Measurements from ENCODE around the gene SMARCAL1. TPM values are rescaled to one million over a fixed set of nuclear protein-coding genes. Genes with fewer than 3 reads are reported as not detected.

SMARCAL1 gene
- total RNA-seq, 4 donors from 2014 or later: 6.3 to 15.8 (median 11.6) TPM

DNA sequence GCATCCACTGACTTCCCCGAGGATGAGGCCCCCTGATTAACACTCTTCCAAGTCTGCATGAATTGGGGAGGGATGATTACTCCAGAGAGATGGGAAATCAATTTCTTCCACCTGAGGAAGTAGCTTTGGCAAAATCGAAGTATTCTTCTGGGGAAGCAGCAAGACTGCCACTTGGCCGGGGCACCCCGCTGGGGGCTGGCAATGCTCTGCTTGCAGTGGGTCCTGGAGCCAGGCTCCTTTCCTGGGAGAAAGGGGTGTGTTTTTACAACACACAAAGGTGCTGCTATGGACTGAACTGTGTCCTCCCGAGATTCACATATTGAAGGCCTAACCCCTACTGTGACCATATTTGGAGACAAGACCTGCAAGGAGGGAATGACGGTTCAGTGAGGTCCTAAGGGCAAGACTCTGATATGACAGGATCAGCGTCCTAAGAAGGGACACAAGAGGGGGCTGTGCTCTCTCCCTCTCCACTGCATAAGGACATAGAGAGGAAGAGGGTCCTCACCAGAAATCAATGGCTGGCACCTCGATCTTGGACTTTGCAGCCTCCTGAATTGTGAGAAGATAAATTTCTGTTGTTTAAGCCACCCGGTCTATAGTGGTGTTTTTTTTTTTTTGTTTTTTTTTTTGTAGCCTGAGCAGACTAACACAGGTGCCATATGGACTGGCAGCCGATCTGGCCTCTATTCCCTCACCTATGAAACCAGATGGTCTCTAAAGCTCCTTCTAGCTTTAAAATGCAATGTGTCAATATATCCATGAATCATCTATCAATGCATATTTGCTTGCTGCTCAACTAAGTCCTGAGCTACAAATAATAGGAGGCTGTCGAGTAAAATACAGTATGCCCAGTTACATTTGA lies 3.6 kb upstream of the SMARCAL1 start:
- WGBS: 75% methylated on average over 9 of the region's 11 CpGs

DNA sequence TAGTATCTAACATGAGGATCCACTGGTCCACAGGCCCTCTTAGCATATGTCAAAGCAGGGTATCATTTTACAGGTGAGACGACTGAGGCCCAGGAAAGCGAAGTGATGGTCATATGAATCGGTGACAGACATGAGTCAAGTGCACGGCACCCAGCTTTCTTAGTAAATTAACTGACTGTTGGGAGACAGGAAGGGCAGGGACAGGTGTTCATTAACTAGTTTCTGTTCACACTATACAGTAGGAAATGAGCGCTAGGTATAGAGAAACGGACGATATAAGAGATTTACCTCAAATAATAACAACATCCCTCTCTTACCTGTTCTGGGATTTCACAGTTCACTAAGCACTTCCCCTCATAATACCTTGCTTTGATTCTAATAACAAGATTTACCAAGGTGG lies 1.7 kb upstream of the SMARCAL1 start:
- intact Hi-C loops (cut with DNase I): no loop called here
- Histone ChIP-seq H3K4me1 (peaks cover 0 to 14% (median 10%) of the 10 kb centered on the region in 4 donors), H3K27me3 (peaks cover 0 to 17% (median 0%) of the 10 kb centered on the region in 4 donors), H3K36me3 (peaks cover 1 to 11% (median 9%) of the 10 kb centered on the region in 4 donors), H3K27ac (replicated peaks in 1 of 4) (no peak overlapping the region), H3K4me3 (no peak overlapping the region), H3K9me3 (no peaks in the 10 kb centered on the region)
- TF ChIP-seq, protein P1, sequence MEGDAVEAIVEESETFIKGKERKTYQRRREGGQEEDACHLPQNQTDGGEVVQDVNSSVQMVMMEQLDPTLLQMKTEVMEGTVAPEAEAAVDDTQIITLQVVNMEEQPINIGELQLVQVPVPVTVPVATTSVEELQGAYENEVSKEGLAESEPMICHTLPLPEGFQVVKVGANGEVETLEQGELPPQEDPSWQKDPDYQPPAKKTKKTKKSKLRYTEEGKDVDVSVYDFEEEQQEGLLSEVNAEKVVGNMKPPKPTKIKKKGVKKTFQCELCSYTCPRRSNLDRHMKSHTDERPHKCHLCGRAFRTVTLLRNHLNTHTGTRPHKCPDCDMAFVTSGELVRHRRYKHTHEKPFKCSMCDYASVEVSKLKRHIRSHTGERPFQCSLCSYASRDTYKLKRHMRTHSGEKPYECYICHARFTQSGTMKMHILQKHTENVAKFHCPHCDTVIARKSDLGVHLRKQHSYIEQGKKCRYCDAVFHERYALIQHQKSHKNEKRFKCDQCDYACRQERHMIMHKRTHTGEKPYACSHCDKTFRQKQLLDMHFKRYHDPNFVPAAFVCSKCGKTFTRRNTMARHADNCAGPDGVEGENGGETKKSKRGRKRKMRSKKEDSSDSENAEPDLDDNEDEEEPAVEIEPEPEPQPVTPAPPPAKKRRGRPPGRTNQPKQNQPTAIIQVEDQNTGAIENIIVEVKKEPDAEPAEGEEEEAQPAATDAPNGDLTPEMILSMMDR (IDR thresholded peaks at IDR 0.05): no peak
- TF ChIP-seq POLR2AphosphoS5 (IDR thresholded peaks at IDR 0.05) (no peak), EP300 (IDR thresholded peaks at IDR 0.05) (no peak), POLR2A (IDR thresholded peaks at IDR 0.05; ENCODE audit: low read depth) (no peak)
- WGBS: 95% methylated on average over 7 of the region's 7 CpGs
- no peak for DNase-seq (ENCODE audit: extremely low spot score)

More for the DNA sequence above, 3.6 kb upstream of the SMARCAL1 start:
- peaks cover 0 to 14% (median 10%) of the 10 kb centered on the region in 4 donors for H3K4me1 ChIP-seq
- no peak overlapping the region for H3K27ac ChIP-seq (replicated peaks in 1 of 4)
- TF ChIP-seq EP300 (IDR thresholded peaks at IDR 0.05) (no peak), POLR2AphosphoS5 (IDR thresholded peaks at IDR 0.05) (no peak), POLR2A (IDR thresholded peaks at IDR 0.05; ENCODE audit: low read depth) (no peak)
- TF ChIP-seq, protein P1 (IDR thresholded peaks at IDR 0.05): no peak
- no peaks in the 10 kb centered on the region for H3K36me3 ChIP-seq
- peaks cover 0 to 17% (median 0%) of the 10 kb centered on the region in 4 donors for H3K27me3 ChIP-seq
- no peaks in the 10 kb centered on the region for H3K9me3 ChIP-seq
- intact Hi-C loops (cut with DNase I): no loop called here
- H3K4me3 ChIP-seq: no peak overlapping the region
- DNase-seq (ENCODE audit: extremely low spot score): no peak

DNA sequence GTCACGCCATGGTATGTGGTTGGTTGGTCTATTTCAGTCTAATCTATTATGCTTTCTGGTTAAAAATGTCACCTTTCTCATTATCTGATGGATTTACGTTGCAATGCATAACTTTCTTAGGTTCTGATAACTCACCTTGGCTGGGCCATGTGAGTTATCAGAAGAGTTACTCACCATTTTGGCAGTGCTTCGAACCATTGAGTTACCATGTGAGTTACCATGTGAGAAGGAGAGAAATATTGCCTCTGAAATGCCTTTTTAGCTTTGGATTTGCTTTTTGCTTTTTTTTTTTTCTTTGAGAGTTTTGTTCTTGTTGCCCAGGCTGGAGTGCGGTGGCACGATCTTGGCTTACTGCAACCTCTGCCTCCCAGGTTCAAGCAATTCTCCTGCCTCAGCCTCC lies 1.6 kb downstream of the SMARCAL1 start:
- H3K27ac ChIP-seq (replicated peaks in 1 of 4): no peak overlapping the region
- no peaks in the 10 kb centered on the region for H3K27me3 ChIP-seq
- H3K4me3 ChIP-seq: no peak overlapping the region
- no peak for DNase-seq (ENCODE audit: extremely low spot score)
- TF ChIP-seq, protein P1 (IDR thresholded peaks at IDR 0.05): no peak
- no peak for TF ChIP-seq POLR2A (IDR thresholded peaks at IDR 0.05; ENCODE audit: low read depth)
- no peak for TF ChIP-seq EP300 (IDR thresholded peaks at IDR 0.05)
- TF ChIP-seq POLR2AphosphoS5 (IDR thresholded peaks at IDR 0.05): no peak
- no peaks in the 10 kb centered on the region for H3K9me3 ChIP-seq
- 94% methylated on average over 5 of the region's 5 CpGs for WGBS
- intact Hi-C loops (cut with DNase I): no loop called here
- H3K4me1 ChIP-seq: peaks cover 0 to 14% (median 10%) of the 10 kb centered on the region in 4 donors
- peaks cover 9 to 36% (median 31%) of the 10 kb centered on the region in 4 donors for H3K36me3 ChIP-seq

DNA sequence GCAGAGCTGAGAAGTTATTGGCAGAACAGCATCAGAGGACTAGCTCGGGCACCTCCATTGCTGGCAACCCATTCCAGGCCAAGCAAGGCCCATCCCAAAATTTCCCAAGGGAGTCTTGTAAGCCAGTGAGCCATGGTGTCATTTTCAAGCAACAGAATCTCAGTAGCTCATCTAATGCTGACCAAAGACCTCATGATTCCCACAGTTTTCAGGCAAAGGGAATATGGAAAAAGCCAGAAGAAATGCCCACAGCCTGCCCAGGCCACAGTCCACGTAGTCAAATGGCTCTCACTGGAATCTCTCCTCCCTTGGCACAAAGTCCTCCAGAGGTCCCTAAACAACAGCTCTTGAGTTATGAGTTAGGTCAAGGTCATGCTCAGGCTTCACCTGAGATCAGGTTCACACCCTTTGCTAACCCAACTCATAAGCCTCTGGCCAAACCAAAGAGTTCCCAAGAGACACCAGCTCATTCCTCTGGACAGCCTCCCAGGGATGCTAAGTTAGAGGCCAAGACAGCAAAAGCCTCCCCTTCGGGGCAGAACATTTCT lies 2.6 kb downstream of the SMARCAL1 start:
- peaks cover 9 to 46% (median 35%) of the 10 kb centered on the region in 4 donors for H3K36me3 ChIP-seq
- H3K9me3 ChIP-seq: no peaks in the 10 kb centered on the region
- no peak overlapping the region for H3K27ac ChIP-seq (replicated peaks in 1 of 4)
- intact Hi-C loops (cut with DNase I): no loop called here
- H3K27me3 ChIP-seq: no peaks in the 10 kb centered on the region
- TF ChIP-seq POLR2AphosphoS5 (IDR thresholded peaks at IDR 0.05) (no peak), EP300 (IDR thresholded peaks at IDR 0.05) (no peak)
- TF ChIP-seq, protein P1 (IDR thresholded peaks at IDR 0.05): no peak
- no peak overlapping the region for H3K4me3 ChIP-seq
- H3K4me1 ChIP-seq: peaks cover 0 to 14% (median 10%) of the 10 kb centered on the region in 4 donors
- 93% methylated on average over 3 of the region's 3 CpGs for WGBS
- no peak for DNase-seq (ENCODE audit: extremely low spot score)

Measured in esophagus muscularis mucosa (tissue), 4 donors.